Heart left ventricle (tissue), 13 donors: Measurements from ENCODE around the gene SLIT1.

Experiments used
- CTCF ChIP-seq, 12 donors: fragments of 200-600 bp; sonication (generic) in 4 of 12; IDR thresholded peaks; one replicate each; pipeline versions ENCODE4 v1.5.0 to v1.8.0; 2018 to 2022; ENCODE audit warnings: antibody characterized with exemption in 12 of 12, mild to moderate bottlenecking in 5 of 12
- POLR2A ChIP-seq, 2 donors: fragments of 450-650 bp; IDR thresholded peaks; one replicate each; pipeline ENCODE4 v1.6.1; 2017; ENCODE audit warnings: antibody characterized with exemption in 2 of 2, mild to moderate bottlenecking in 2 of 2, moderate library complexity in 2 of 2
- donor health status: ischemic (EF 13 %, LVEDD 7.1; RV severe dilation, severe dysfunction).
- donor health status: DM: no; HTN: yes; CAD: no.
- donor health status: DM: no; HTN: no; CAD: no.
- donor health status: ischemic (EF 25% LVEDD 6.9; RV normal size, moderate dysfunction).
- donor health status: ischemic (EF 25% LVEDD 5.7; RV mildly dilated, moderate dysfunction).
- donor health status: ischemic (EF 35%, LVEDD 5.7; RV mildly dilated, moderate dysfunction).
- donor health status: nonischemic (EF 11% LVEDD 7.7; RV severe dilation, severe dysfunction).
- donor health status: DM: yes; HTN: yes; CAD: no.
- donor health status: PGD.
- donor health status: ischemic (EF 29% LVEDD 5.4; RV normal size, mild dysfunction).
- donor health status: nonischemic (EF 23%, LVEDD 6.1; RV moderate dilation, normal function).

- TF ChIP-seq POLR2A (IDR thresholded peaks at IDR 0.05) (no peak), CTCF (IDR thresholded peaks at IDR 0.05) (no peak)
These were observed 120.6 kb downstream of the SLIT1 start for GRCh38 chr10:97065128-97065527.
